OCI-LY3 (cell line): ENCODE data around the gene FAAH2.

Source experiments
- CTCF ChIP-seq: fragments of 200-600, 300-600 bp; sonication (generic); IDR thresholded peaks from 2 replicates; pipeline ENCODE4 v1.5.1; 2014; ENCODE audit warnings: antibody characterized with exemption, low read length, low read depth
- EZH2phosphoT487 ChIP-seq: fragments of 200-600 bp; shearing (Covaris generic); IDR thresholded peaks from 2 replicates; pipeline ENCODE4 v1.6.1; 2018; ENCODE audit warnings: antibody characterized with exemption, mixed run types, low read depth

DNA sequence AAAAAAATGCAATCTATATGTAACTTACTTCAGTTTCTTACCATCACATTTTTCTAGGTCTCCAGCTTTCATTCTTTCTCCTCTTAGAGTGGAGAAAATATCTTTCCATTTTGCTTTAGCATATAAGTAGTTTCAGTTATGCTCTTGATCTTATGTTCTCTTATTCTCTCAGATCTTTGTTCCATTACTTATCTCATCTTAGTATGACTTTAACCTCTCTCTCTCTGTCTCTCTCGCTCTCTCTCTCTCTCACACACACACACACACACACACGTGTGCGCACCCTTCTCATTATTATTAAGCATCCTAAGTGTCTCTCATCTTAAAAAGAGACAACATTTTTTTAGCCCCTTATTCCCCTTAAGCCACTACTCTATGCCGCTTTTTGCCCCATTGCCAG lies 92.8 kb downstream of the FAAH2 start:
- TF ChIP-seq CTCF, result no peak
- TF ChIP-seq EZH2phosphoT487, result no peak
